OCI-LY7 (cell line): ENCODE measurements around the gene GRK4. TPM values are rescaled to one million over a fixed set of nuclear protein-coding genes. Genes with fewer than 3 reads are reported as not detected.
"Not testable (repeated sequence)": the region's sequence is repeated elsewhere in the genome, so short reads cannot be mapped to it uniquely, and the experiment has no call there.

Experiments
- BruUV-seq: library from RNA; stranded (reverse); fragments of 400-500 nt; replicated peaks from 2 replicates; lab custom pipeline; 2021; lab: Mats Ljungman, UMichigan
- CTCF ChIA-PET: fragments of 300-600 bp; sonication (Branson Sonifier 250); formaldehyde crosslinking; loops from one replicate; lab custom pipeline; 2022; ENCODE audit warnings: antibody characterized with exemption; ENCODE audit not compliant: unreplicated experiment; lab: Charles Lee
- POLR2A ChIA-PET: fragments of 300-600 bp; sonication (Branson Sonifier 250); formaldehyde crosslinking; loops from one replicate; lab custom pipeline; 2022; ENCODE audit warnings: antibody characterized with exemption; lab: Charles Lee
- DNase-seq: peaks from one replicate; pipeline ENCODE4 v3.0.0-alpha.2; 2015; ENCODE audit warnings: low spot score
- H2AFZ ChIP-seq: fragments of 200-600 bp; sonication (generic), shearing (Covaris generic); 2 replicates; pipeline ENCODE4 v1.6.1; 2014; ENCODE audit warnings: mild to moderate bottlenecking, antibody characterized with exemption, low read length, moderate library complexity
- H3K27ac ChIP-seq: fragments of 200-600 bp; sonication (generic); 2 replicates; pipeline ENCODE4 v1.5.1; 2014; ENCODE audit warnings: mixed run types, low read depth, mild to moderate bottlenecking, moderate library complexity, low read length, inconsistent platforms; ENCODE audit not compliant: poor library complexity, severe bottlenecking
- H3K36me3 ChIP-seq: fragments of 200-600 bp; sonication (generic); 2 replicates; pipeline ENCODE4 v1.6.1; 2014; ENCODE audit warnings: mild to moderate bottlenecking, antibody characterized with exemption, low read length, moderate library complexity, mixed read lengths; ENCODE audit not compliant: insufficient read depth
- H3K4me1 ChIP-seq: fragments of 200-600 bp; sonication (generic); 2 replicates; pipeline ENCODE4 v1.5.1; 2014; ENCODE audit warnings: mild to moderate bottlenecking, low read length; ENCODE audit not compliant: insufficient read depth, poor library complexity, severe bottlenecking
- H3K4me2 ChIP-seq: fragments of 200-600 bp; sonication (generic); 2 replicates; pipeline ENCODE4 v1.6.1; 2014; ENCODE audit warnings: mild to moderate bottlenecking, low read length
- H3K4me3 ChIP-seq: fragments of 200-600 bp; sonication (generic); 2 replicates; pipeline ENCODE4 v1.5.1; 2014; ENCODE audit warnings: mild to moderate bottlenecking, low read depth, low read length; ENCODE audit not compliant: poor library complexity, severe bottlenecking
- H3K79me2 ChIP-seq: fragments of 200-600 bp; sonication (generic); 2 replicates; pipeline ENCODE4 v1.6.1; 2016; ENCODE audit warnings: low read depth, mild to moderate bottlenecking, low read length, moderate library complexity, mixed read lengths; ENCODE audit not compliant: insufficient read depth
- H3K9me2 ChIP-seq: fragments of 200-600 bp; sonication (generic); 2 replicates; pipeline ENCODE4 v1.6.1; 2016; ENCODE audit warnings: mild to moderate bottlenecking, low read length, mixed read lengths; ENCODE audit not compliant: insufficient read depth
- H3K9me3 ChIP-seq: fragments of 200-600 bp; sonication (generic); 2 replicates; pipeline ENCODE4 v1.6.1; 2014; ENCODE audit warnings: mild to moderate bottlenecking, mixed run types, low read length, mixed read lengths
- H4K20me1 ChIP-seq: fragments of 200-600 bp; sonication (generic); 2 replicates; pipeline ENCODE4 v1.6.1; 2014; ENCODE audit warnings: mild to moderate bottlenecking, antibody characterized with exemption, low read length, moderate library complexity, mixed read lengths; ENCODE audit not compliant: insufficient read depth
- EZH2phosphoT487 ChIP-seq: fragments of 200-600 bp; sonication (generic); IDR thresholded peaks from 2 replicates; pipeline ENCODE4 v1.6.1; 2018; ENCODE audit warnings: low read depth, borderline replicate concordance, mild to moderate bottlenecking, mixed run types, antibody characterized with exemption, low read length, moderate library complexity, mixed read lengths
- intact Hi-C: fragments of 100-400 bp; cut with micrococcal nuclease; formaldehyde crosslinking; loops from one replicate; pipeline ENCODE4 v1.10.0; 2022; ENCODE audit not compliant: unreplicated experiment
- total RNA-seq, 2 experiments: library from RNA; depleted of rRNA in 1 of 2; stranded (reverse); fragments of >200 nt in 1 of 2; shearing (Covaris generic) in 1 of 2; gene quantifications; 2 replicates each; pipeline ENCODE4 v1.2.3, GENCODE V29; 2014 to 2022
- TF ChIP-seq, protein P1 (sequence below): fragments of 200-600 bp; sonication (generic); conservative IDR thresholded peaks from 2 replicates; pipeline ENCODE4 v1.5.1; 2014; ENCODE audit warnings: mild to moderate bottlenecking, antibody characterized with exemption, low read length, moderate library complexity, mixed read lengths

GRK4 gene
- total RNA-seq, 2 experiments from 2014 or later: 6.5 to 9.1 TPM

DNA sequence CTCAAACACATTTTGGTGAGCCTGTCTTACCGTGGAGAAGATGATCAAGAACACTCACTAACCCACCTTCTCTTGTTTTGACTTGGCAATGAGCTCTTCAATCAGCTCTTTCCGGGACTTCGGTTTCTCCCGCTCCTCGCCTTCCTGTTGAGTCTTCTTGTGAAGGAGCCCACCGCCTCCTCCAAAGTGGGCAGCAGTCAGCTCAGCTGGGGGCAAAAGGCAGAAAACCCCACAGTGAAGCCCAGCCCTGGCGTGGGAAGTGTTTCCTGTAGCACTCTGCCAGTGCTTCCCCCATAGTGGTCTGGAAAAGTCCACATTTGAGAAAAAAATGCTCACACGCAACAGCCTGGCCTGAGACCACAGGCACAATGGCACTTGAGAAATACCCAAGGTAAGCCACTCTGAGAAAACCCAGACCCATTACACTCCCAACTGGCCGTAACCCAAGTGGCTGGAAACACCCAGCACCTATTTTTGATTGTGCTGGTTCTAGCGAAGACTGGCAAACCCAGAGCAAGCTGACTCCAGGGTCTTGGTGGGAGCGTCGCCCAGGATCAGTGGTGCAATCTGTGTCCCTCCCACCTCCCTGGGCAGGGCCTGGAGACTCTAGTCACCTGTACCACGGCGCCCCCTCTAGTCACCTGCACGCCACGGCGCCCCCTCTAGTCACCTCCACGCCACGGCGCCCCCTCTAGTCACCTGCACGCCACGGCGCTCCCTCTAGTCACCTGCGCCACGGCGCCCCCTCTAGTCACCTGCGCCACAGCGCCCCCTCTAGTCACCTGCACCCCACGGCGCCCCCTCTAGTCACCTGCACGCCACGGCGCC is 8.8 kb upstream of the GRK4 start:
- Histone ChIP-seq H3K4me3 (no peak overlapping the region), H3K79me2 (peaks cover 42% of the 10 kb centered on the region), H3K9me3 (no peaks in the 10 kb centered on the region), H3K27ac (peak overlapping the region; percentile 2), H3K4me1 (no peaks in the 10 kb centered on the region), H3K9me2 (no peaks in the 10 kb centered on the region), H2AFZ (no peak overlapping the region), H3K36me3 (peaks cover 96% of the 10 kb centered on the region), H3K4me2 (no peak overlapping the region), H4K20me1 (peaks cover 13% of the 10 kb centered on the region; the same call in 1 of the 2 replicates)
- POLR2A ChIA-PET: interaction anchor here (1.0 to 1.5 kb wide), 3 partner anchors 9 to 60 kb away, joined by 3 to 6 read pairs (median 5); partner anchors contain the start of gene GRK4
- no TSS peak for BruUV-seq
- CTCF ChIA-PET: interaction anchor here (0.5 kb wide), 1 partner anchor 325 kb away, joined by 3 read pairs; no protein-coding TSS in a partner anchor
- DNase-seq: peak; percentile 53
- TF ChIP-seq, protein P1, sequence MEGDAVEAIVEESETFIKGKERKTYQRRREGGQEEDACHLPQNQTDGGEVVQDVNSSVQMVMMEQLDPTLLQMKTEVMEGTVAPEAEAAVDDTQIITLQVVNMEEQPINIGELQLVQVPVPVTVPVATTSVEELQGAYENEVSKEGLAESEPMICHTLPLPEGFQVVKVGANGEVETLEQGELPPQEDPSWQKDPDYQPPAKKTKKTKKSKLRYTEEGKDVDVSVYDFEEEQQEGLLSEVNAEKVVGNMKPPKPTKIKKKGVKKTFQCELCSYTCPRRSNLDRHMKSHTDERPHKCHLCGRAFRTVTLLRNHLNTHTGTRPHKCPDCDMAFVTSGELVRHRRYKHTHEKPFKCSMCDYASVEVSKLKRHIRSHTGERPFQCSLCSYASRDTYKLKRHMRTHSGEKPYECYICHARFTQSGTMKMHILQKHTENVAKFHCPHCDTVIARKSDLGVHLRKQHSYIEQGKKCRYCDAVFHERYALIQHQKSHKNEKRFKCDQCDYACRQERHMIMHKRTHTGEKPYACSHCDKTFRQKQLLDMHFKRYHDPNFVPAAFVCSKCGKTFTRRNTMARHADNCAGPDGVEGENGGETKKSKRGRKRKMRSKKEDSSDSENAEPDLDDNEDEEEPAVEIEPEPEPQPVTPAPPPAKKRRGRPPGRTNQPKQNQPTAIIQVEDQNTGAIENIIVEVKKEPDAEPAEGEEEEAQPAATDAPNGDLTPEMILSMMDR: no peak
- TF ChIP-seq EZH2phosphoT487: no peak
- intact Hi-C loops: loop anchor here (2.0 to 5.0 kb wide), 2 partner anchors 257 to 418 kb away; partner anchors contain the start of gene FAM193A

DNA sequence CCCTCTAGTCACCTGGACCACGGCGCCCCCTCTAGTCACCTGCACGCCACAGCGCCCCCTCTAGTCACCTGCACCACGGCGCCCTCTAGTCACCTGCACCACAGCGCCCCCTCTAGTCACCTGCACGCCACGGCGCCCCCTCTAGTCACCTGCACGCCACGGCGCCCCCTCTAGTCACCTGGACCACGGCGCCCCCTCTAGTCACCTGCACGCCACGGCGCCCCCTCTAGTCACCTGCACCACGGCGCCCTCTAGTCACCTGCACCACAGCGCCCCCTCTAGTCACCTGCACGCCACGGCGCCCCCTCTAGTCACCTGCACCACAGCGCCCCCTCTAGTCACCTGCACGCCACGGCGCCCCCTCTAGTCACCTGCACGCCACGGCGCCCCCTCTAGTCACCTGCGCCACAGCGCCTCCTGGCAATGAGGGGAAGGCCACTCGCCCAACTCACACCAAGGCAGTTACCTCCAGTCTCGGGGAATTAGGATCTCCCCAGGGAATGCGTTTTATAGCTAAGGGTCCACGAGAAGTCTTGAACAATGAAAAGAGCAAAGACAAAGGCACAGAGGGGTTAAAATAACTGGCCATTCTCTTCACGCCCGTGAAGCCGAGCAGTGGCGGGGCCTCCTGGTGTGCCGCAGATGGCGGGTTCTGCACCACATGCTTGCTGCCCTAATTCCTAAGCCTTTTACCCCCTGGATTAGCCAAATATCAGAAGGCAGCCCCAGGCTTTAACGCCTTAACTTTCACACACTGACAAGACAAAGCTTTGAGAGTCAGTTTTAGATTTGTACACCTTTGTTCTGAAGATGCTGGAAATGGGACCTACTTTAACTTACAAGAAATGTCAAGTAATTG is 8.0 kb upstream of the GRK4 start:
- TF ChIP-seq, protein P1: peak; percentile 94
- H3K4me3 ChIP-seq, POLR2A ChIA-PET, H3K4me1 ChIP-seq, H3K9me2 ChIP-seq, H3K9me3 ChIP-seq, BruUV-seq, H3K27ac ChIP-seq, H3K4me2 ChIP-seq, DNase-seq, H2AFZ ChIP-seq: not testable (repeated sequence)
- Histone ChIP-seq H3K79me2 (peaks cover 50% of the 10 kb centered on the region), H4K20me1 (peaks cover 16% of the 10 kb centered on the region), H3K36me3 (peaks cover 95% of the 10 kb centered on the region)
- CTCF ChIA-PET: interaction anchor here (1.1 kb wide), 1 partner anchor 12 kb away, joined by 3 read pairs; no protein-coding TSS in a partner anchor
- intact Hi-C loops: loop anchor here (2.0 to 5.0 kb wide), 2 partner anchors 258 to 419 kb away; partner anchors contain the start of gene FAM193A
